ENCODE measurements around the gene AMOT.

DNA sequence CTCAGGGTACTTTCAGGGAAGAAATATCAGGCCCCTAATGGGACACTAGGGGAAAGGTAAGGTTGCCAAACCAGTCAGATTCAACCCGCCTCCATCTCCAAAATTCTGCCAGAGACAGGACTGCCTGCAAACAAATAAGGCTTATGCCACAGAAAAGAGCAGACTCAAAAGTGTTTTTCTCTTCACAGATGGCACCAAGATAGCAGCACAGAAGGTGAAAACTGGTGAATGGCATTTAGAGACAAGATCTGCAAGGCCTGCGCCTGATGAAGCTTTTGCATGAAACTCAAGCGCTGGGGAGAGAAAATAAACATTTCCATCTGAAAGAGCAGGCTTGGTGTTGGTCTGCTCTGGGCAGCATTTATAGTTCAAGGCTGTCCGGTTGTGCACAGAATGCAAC is 27.9 kb downstream of the AMOT start:
- no peak for TF ChIP-seq POLR2A (IDR thresholded peaks at IDR 0.05)
- TF ChIP-seq, protein P1, sequence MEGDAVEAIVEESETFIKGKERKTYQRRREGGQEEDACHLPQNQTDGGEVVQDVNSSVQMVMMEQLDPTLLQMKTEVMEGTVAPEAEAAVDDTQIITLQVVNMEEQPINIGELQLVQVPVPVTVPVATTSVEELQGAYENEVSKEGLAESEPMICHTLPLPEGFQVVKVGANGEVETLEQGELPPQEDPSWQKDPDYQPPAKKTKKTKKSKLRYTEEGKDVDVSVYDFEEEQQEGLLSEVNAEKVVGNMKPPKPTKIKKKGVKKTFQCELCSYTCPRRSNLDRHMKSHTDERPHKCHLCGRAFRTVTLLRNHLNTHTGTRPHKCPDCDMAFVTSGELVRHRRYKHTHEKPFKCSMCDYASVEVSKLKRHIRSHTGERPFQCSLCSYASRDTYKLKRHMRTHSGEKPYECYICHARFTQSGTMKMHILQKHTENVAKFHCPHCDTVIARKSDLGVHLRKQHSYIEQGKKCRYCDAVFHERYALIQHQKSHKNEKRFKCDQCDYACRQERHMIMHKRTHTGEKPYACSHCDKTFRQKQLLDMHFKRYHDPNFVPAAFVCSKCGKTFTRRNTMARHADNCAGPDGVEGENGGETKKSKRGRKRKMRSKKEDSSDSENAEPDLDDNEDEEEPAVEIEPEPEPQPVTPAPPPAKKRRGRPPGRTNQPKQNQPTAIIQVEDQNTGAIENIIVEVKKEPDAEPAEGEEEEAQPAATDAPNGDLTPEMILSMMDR (IDR thresholded peaks at IDR 0.05): no peak
